Lower lobe of right lung (tissue), 2 donors: Measurements from ENCODE around the gene CDCA5. TPM values are rescaled to one million over a fixed set of nuclear protein-coding genes. Genes with fewer than 3 reads are reported as not detected.
A peak's percentile ranks its signal among the peaks of the same experiment; 100 is the strongest.

ENCODE experiments used
- ATAC-seq, 2 donors: fragments of 200-7000 bp; cut with Tn5 transposase; one replicate each; pipeline ENCODE4 v1.9.1; 2020 to 2022; ENCODE audit warnings: mild to moderate bottlenecking in 2 of 2, moderate library complexity in 2 of 2
- DNase-seq: peaks from one replicate; pipeline ENCODE4 v3.0.0-alpha.2; 2020
- H3K27ac ChIP-seq: fragments of 200-600 bp; one replicate; pipeline ENCODE4 v1.8.0; 2022
- H3K27me3 ChIP-seq: fragments of 200-600 bp; one replicate; pipeline ENCODE4 v1.8.0; 2022; ENCODE audit warnings: low read depth
- H3K36me3 ChIP-seq: fragments of 200-600 bp; one replicate; pipeline ENCODE4 v1.8.0; 2022; ENCODE audit warnings: mild to moderate bottlenecking
- H3K4me1 ChIP-seq: fragments of 200-600 bp; one replicate; pipeline ENCODE4 v1.8.0; 2022
- H3K4me3 ChIP-seq: fragments of 200-600 bp; one replicate; pipeline ENCODE4 v1.8.0; 2022; ENCODE audit warnings: mild to moderate bottlenecking
- H3K9me3 ChIP-seq: fragments of 200-600 bp; one replicate; pipeline ENCODE4 v1.8.0; 2022
- CTCF ChIP-seq: fragments of 200-600 bp; IDR thresholded peaks from one replicate; pipeline ENCODE4 v1.8.0; 2022; ENCODE audit warnings: antibody characterized with exemption, mild to moderate bottlenecking
- intact Hi-C: fragments of 100-400 bp; cut with DNase I; formaldehyde crosslinking; loops from one replicate; pipeline ENCODE4 v1.11.0; 2022
- total RNA-seq: library from RNA; stranded (reverse); fragmentation: NEBNext Ultra II Directional; extraction: Animal tissue kit (Norgen Biotek cat#: 25700); gene quantifications from one replicate; pipeline ENCODE4 v1.2.1, GENCODE V29; 2021
- donor health status: DM: no; HTN: yes; CAD: no; lungs with severe emphysema.

CDCA5 gene
- total RNA-seq, 1 donor from 2014 or later, result 2.8 TPM

GRCh38 chr11:65051398-65051858 is 32.4 kb downstream of the CDCA5 start:
- no peak for TF ChIP-seq CTCF
- DNase-seq, result no peak
- Histone ChIP-seq H3K4me3 (no peak overlapping the region), H3K27ac (no peak overlapping the region), H3K4me1 (peaks cover 15% of the 10 kb centered on the region), H3K9me3 (no peaks in the 10 kb centered on the region), H3K36me3 (no peaks in the 10 kb centered on the region), H3K27me3 (no peaks in the 10 kb centered on the region)
- no peak for ATAC-seq
- intact Hi-C loops, result no loop called here

GRCh38 chr11:65047581-65048422 is 36.0 kb downstream of the CDCA5 start:
- Histone ChIP-seq H3K36me3 (peaks cover 24% of the 10 kb centered on the region), H3K27me3 (no peaks in the 10 kb centered on the region), H3K4me3 (peak overlapping the region; percentile 61), H3K4me1 (peaks cover 34% of the 10 kb centered on the region), H3K27ac (peak overlapping the region; percentile 58), H3K9me3 (no peaks in the 10 kb centered on the region)
- TF ChIP-seq CTCF, result no peak
- DNase-seq (peak; percentile 59), ATAC-seq (peak; percentile 6 to 48)
- intact Hi-C loops, result no loop called here

- H3K9me3 ChIP-seq, result no peaks in the 10 kb centered on the region
- no peak overlapping the region for H3K4me3 ChIP-seq
- intact Hi-C loops, result no loop called here
- H3K27ac ChIP-seq, result no peak overlapping the region
- no peak for ATAC-seq
- H3K27me3 ChIP-seq, result no peaks in the 10 kb centered on the region
- peaks cover 46% of the 10 kb centered on the region for H3K4me1 ChIP-seq
- peaks cover 24% of the 10 kb centered on the region for H3K36me3 ChIP-seq
- no peak for DNase-seq
- TF ChIP-seq CTCF, result no peak
These were observed 38.1 kb downstream of the CDCA5 start for GRCh38 chr11:65045728-65046127.

GRCh38 chr11:65045061-65045460 is 38.8 kb downstream of the CDCA5 start:
- intact Hi-C loops, result no loop called here
- no peak for DNase-seq

GRCh38 chr11:65043881-65044501 is 39.8 kb downstream of the CDCA5 start:
- peaks cover 29% of the 10 kb centered on the region for H3K36me3 ChIP-seq
- no peak for TF ChIP-seq CTCF
- no peaks in the 10 kb centered on the region for H3K27me3 ChIP-seq
- ATAC-seq, result peak; percentile 26 to 62
- peak; percentile 81 for DNase-seq
- no peak overlapping the region for H3K27ac ChIP-seq
- no peak overlapping the region for H3K4me3 ChIP-seq
- H3K4me1 ChIP-seq, result peaks cover 53% of the 10 kb centered on the region
- H3K9me3 ChIP-seq, result no peaks in the 10 kb centered on the region
- intact Hi-C loops, result no loop called here

More at GRCh38 chr11:65045061-65045460, 38.8 kb downstream of the CDCA5 start:
- Histone ChIP-seq H3K36me3 (peaks cover 24% of the 10 kb centered on the region), H3K4me3 (no peak overlapping the region), H3K27me3 (no peaks in the 10 kb centered on the region), H3K9me3 (no peaks in the 10 kb centered on the region), H3K27ac (no peak overlapping the region), H3K4me1 (peaks cover 52% of the 10 kb centered on the region)
- TF ChIP-seq CTCF, result no peak
- no peak for ATAC-seq
